B cell (primary cell): ENCODE data around the gene PHF20. TPM values are rescaled to one million over a fixed set of nuclear protein-coding genes. Genes with fewer than 3 reads are reported as not detected.
A peak's percentile ranks its signal among the peaks of the same experiment; 100 is the strongest.

Experiments
- ATAC-seq: fragments of 200-7000 bp; cut with Tn5 transposase; one replicate; pipeline ENCODE4 v1.10.0; 2021; ENCODE audit warnings: low read depth, mild to moderate bottlenecking, moderate number of reproducible peaks, moderate library complexity
- CTCF ChIA-PET: fragments of 350-600 bp; sonication (Branson Sonifier 250); formaldehyde crosslinking; loops from one replicate; lab custom pipeline; 2021; ENCODE audit warnings: antibody characterized with exemption, inconsistent platforms; lab: Charles Lee
- POLR2A ChIA-PET: fragments of 350-600 bp; sonication (Branson Sonifier 250); formaldehyde crosslinking; loops from one replicate; lab custom pipeline; 2021; ENCODE audit warnings: antibody characterized with exemption; lab: Charles Lee
- DNase-seq: peaks from one replicate; pipeline ENCODE4 v3.0.0; 2013
- H2AFZ ChIP-seq: 2 replicates; pipeline ENCODE4 v1.6.1; 2012; ENCODE audit warnings: mild to moderate bottlenecking, low read depth, low read length; ENCODE audit not compliant: insufficient read depth, poor library complexity, severe bottlenecking
- H3K27ac ChIP-seq, 2 donors: 1 replicate in 1 of 2; 2 replicates in 1 of 2; pipeline ENCODE4 v1.5.1; 2012 to 2013; ENCODE audit warnings: low read length in 2 of 2, mild to moderate bottlenecking in 2 of 2, moderate library complexity in 1 of 2
- H3K27me3 ChIP-seq, 4 experiments: fragments of 200-600 bp in 1 of 4; sonication (generic) in 1 of 4; replicated peaks in 1 of 4; 1 replicate in 2 of 4; 2 replicates in 2 of 4; pipeline versions ENCODE4 v1.6.1 to v1.7.0; 2013 to 2016; ENCODE audit warnings: low read length in 3 of 4, mild to moderate bottlenecking in 2 of 4, mixed read lengths in 1 of 4, moderate library complexity in 1 of 4; ENCODE audit not compliant: insufficient read depth in 4 of 4, control insufficient read depth in 3 of 4; ENCODE audit errors: control extremely low read depth in 1 of 4
- H3K36me3 ChIP-seq, 2 experiments: replicated peaks in 1 of 2; 1 replicate in 1 of 2; 2 replicates in 1 of 2; pipeline versions ENCODE4 v1.6.1 to v1.7.1; 2013; ENCODE audit warnings: low read length in 1 of 2; ENCODE audit not compliant: insufficient read depth in 2 of 2, control insufficient read depth in 1 of 2; ENCODE audit errors: control extremely low read depth in 1 of 2, extremely low read depth in 1 of 2
- H3K4me1 ChIP-seq, 2 donors: fragments of 200-600 bp in 1 of 2; sonication (generic) in 1 of 2; 1 replicate in 1 of 2; 2 replicates in 1 of 2; pipeline versions ENCODE4 v1.5.1 to v1.6.1; 2013 to 2017; ENCODE audit warnings: low read length in 2 of 2; ENCODE audit not compliant: control insufficient read depth in 2 of 2, insufficient read depth in 2 of 2
- H3K4me2 ChIP-seq: replicated peaks from 2 replicates; pipeline ENCODE3; 2012; ENCODE audit warnings: mild to moderate bottlenecking, low read depth, low read length; ENCODE audit not compliant: poor library complexity, severe bottlenecking
- H3K4me3 ChIP-seq, 5 experiments: fragments of 200-600 bp in 1 of 5; sonication (generic) in 1 of 5; 1 replicate in 3 of 5; 2 replicates in 2 of 5; pipeline versions ENCODE4 v1.5.1 to v1.7.0; 2011 to 2016; ENCODE audit warnings: low read length in 4 of 5, mild to moderate bottlenecking in 4 of 5, low read depth in 2 of 5, control low read depth in 1 of 5, moderate library complexity in 1 of 5; ENCODE audit not compliant: insufficient read depth in 1 of 5; ENCODE audit errors: control extremely low read depth in 1 of 5, extremely low read depth in 1 of 5
- H3K79me2 ChIP-seq: fragments of 200-600 bp; sonication (generic); one replicate; pipeline ENCODE4 v1.6.0; 2016; ENCODE audit warnings: low read length; ENCODE audit not compliant: control insufficient read depth, insufficient read depth
- H3K9ac ChIP-seq: fragments of 200-600 bp; sonication (generic); 2 replicates; pipeline ENCODE4 v1.6.1; 2017; ENCODE audit warnings: mild to moderate bottlenecking, low read length, moderate library complexity
- H3K9me3 ChIP-seq, 3 donors: one replicate each; pipeline versions ENCODE4 v1.6.1 to v1.7.1; 2013; ENCODE audit warnings: low read length in 2 of 3; ENCODE audit not compliant: control insufficient read depth in 2 of 3, insufficient read depth in 1 of 3; ENCODE audit errors: control extremely low read depth in 1 of 3
- H4K20me1 ChIP-seq: 2 replicates; pipeline ENCODE4 v1.6.0; 2012; ENCODE audit warnings: mild to moderate bottlenecking, low read length; ENCODE audit not compliant: insufficient read depth, control insufficient read depth, poor library complexity, severe bottlenecking
- H3K27ac Mint-ChIP-seq: one replicate; pipeline ENCODE4 v1.8.0; 2021; ENCODE audit warnings: mixed read lengths
- H3K27me3 Mint-ChIP-seq: one replicate; pipeline ENCODE4 v1.8.0; 2021; ENCODE audit warnings: mixed read lengths
- H3K4me1 Mint-ChIP-seq: one replicate; pipeline ENCODE4 v1.8.0; 2021; ENCODE audit warnings: mixed read lengths
- H3K4me3 Mint-ChIP-seq: one replicate; pipeline ENCODE4 v1.8.0; 2021; ENCODE audit warnings: mixed read lengths
- H3K9me3 Mint-ChIP-seq: one replicate; pipeline ENCODE4 v1.8.0; 2022; ENCODE audit warnings: mixed read lengths; ENCODE audit not compliant: insufficient read depth
- CTCF ChIP-seq: fragments of 200-600 bp; IDR thresholded peaks from one replicate; pipeline ENCODE4 v1.8.0; 2022; ENCODE audit warnings: antibody characterized with exemption, mild to moderate bottlenecking
- EZH2 ChIP-seq: IDR thresholded peaks from 2 replicates; pipeline ENCODE4 v1.6.1; 2012; ENCODE audit warnings: borderline replicate concordance, low read depth, mild to moderate bottlenecking, moderate library complexity, low read length; ENCODE audit not compliant: insufficient read depth, poor library complexity, severe bottlenecking
- WGBS: methylation state at CpG from one replicate; pipeline ENCODE4 v1.1.5; 2013; ENCODE audit warnings: missing lambda C conversion rate; ENCODE audit not compliant: insufficient coverage; 5-methylcytosine and 5-hydroxymethylcytosine counted together
- intact Hi-C: fragments of 100-400 bp; cut with micrococcal nuclease; formaldehyde crosslinking; loops from one replicate; pipeline ENCODE4 v1.10.0; 2022
- polyA plus RNA-seq: library from polyadenylated mRNA; depleted of rRNA; stranded (reverse); fragments of >200 nt; gene quantifications from 2 replicates; pipeline ENCODE4 v1.2.3, GENCODE V29; 2012
- total RNA-seq, 2 donors: library from RNA; stranded (reverse); fragments of 120-200 nt in 1 of 2; gene quantifications; 1 replicate in 1 of 2; 2 replicates in 1 of 2; pipeline versions ENCODE4 v1.2.3 to v1.2.4, GENCODE V29; 2013 to 2022

PHF20 gene
- total and polyA plus RNA-seq, 2 donors (not counting 1 experiment from before 2014, with no cell fraction given) = 53.6 to 92.3 TPM

DNA sequence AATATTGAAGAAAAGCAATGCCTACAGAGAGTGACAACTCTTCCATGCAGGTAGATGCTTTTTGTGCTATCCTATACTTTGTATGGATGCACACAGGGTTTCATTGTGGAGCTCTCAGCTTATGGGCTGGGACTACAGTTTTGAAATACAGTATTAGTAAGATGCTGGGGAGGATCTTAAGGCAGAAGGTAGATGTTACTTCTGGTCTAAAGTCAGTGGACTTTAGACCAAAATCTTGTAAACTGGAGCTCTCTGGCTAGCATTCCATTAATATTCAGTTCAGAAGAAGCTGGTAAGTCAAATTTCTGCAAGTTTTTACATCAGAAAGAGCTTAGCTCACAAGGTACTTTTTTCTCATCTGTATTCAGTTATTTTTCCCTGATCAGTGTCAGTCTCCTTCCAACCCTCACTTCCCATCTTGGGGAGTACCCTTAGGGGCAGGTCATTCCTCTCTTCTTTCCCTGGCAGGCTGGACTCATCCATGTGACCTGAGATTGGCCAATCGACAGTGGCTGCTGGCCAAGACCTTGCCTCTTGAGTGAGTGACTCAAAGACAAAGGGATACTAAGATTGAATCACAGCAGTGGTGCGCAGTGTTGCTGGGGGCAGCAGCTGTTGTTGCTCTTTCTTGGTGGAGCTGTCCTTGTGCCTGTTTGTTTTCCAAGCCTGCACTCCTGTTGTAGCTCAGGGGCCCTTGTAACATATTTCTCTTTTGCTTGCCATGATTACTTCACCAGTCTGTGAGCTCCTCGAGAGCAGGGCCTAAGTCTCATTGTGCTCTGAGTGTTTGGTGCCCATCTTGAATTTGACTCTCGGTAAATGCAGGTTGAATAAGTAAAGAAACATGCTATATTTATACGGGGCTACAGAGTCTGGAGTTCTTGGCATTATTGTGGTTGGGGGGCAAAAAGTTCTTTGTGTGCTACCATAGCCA lies 2.8 kb upstream of the PHF20 start:
- H3K27ac ChIP-seq = peak overlapping the region; percentile 94 to 99
- H3K4me1 Mint-ChIP-seq = peaks cover 55% of the 10 kb centered on the region
- H3K27ac Mint-ChIP-seq = peak overlapping the region; percentile 99
- peak overlapping the region; percentile 49 for H3K4me3 Mint-ChIP-seq
- H3K4me3 ChIP-seq = peak overlapping the region in 2 of 5 experiments; percentile 16 to 38
- intact Hi-C loops = loop anchor here (1.0 kb wide), 1 partner anchor 26 kb away; no protein-coding TSS in a partner anchor
- DNase-seq (no peak), ATAC-seq (no peak)
- peaks cover 0 to 3% (median 0%) of the 10 kb centered on the region in 3 donors for H3K9me3 ChIP-seq
- CTCF ChIA-PET = interaction anchor here (1.1 to 6.8 kb wide), 4 partner anchors 25 to 369 kb away, joined by 3 to 82 read pairs (median 4); partner anchors contain the start of genes RBM39 and SCAND1
- peak overlapping the region; percentile 52 for H2AFZ ChIP-seq
- H3K27me3 ChIP-seq = no peaks in the 10 kb centered on the region
- H3K4me2 ChIP-seq = peak overlapping the region; percentile 86
- no peak for TF ChIP-seq CTCF
- no peak for TF ChIP-seq EZH2
- H3K9me3 Mint-ChIP-seq = no peaks in the 10 kb centered on the region
- POLR2A ChIA-PET = interaction anchor here (0.5 to 6.8 kb wide), 8 partner anchors 10 to 507 kb away, joined by 3 to 259 read pairs (median 4); partner anchors contain the start of genes RBM39 and SPAG4
- H3K36me3 ChIP-seq = no peaks in the 10 kb centered on the region
- peaks cover 64 to 70% of the 10 kb centered on the region in 2 donors for H3K4me1 ChIP-seq
- 73% methylated on average over 2 of the region's 5 CpGs for WGBS
- peak overlapping the region; percentile 58 for H3K9ac ChIP-seq
- H3K27me3 Mint-ChIP-seq = no peaks in the 10 kb centered on the region
- H3K79me2 ChIP-seq = peaks cover 49% of the 10 kb centered on the region
- H4K20me1 ChIP-seq = no peaks in the 10 kb centered on the region
